HEK293 (cell line): ENCODE measurements around the gene RIN1.

Experiments
- KLF8 ChIP-seq: fragments of 450-650 bp; formaldehyde crosslinking; IDR thresholded peaks from 2 replicates; pipeline ENCODE4 v1.5.1; 2016; ENCODE audit warnings: missing biosample characterization, missing genetic modification characterization
- SALL2 ChIP-seq: fragments of 450-650 bp; formaldehyde crosslinking; IDR thresholded peaks from 2 replicates; pipeline ENCODE4 v1.5.0; 2017; ENCODE audit warnings: missing biosample characterization, mild to moderate bottlenecking, missing genetic modification characterization, borderline replicate concordance
- ZNF157 ChIP-seq: fragments of 450-650 bp; formaldehyde crosslinking; IDR thresholded peaks from 2 replicates; pipeline ENCODE4 v1.5.1; 2016; ENCODE audit warnings: missing biosample characterization, missing genetic modification characterization
- ZNF184 ChIP-seq: fragments of 450-650 bp; IDR thresholded peaks from 2 replicates; pipeline ENCODE4 v1.5.1; 2018; ENCODE audit warnings: missing biosample characterization, mild to moderate bottlenecking, missing genetic modification characterization
- ZNF48 ChIP-seq: fragments of 450-650 bp; formaldehyde crosslinking; IDR thresholded peaks from 2 replicates; pipeline ENCODE4 v1.5.1; 2016; ENCODE audit warnings: missing biosample characterization, missing genetic modification characterization
- ZNF530 ChIP-seq: fragments of 450-650 bp; formaldehyde crosslinking; IDR thresholded peaks from 2 replicates; pipeline ENCODE4 v1.5.1; 2016; ENCODE audit warnings: low read depth, missing biosample characterization, missing genetic modification characterization
- TF ChIP-seq, protein P1 (sequence below): IDR thresholded peaks from 2 replicates; pipeline ENCODE4 v1.6.1; 2011; ENCODE audit warnings: mild to moderate bottlenecking, low read depth, low read length, borderline replicate concordance
- TF ChIP-seq, protein P2 (sequence below): fragments of 450-650 bp; formaldehyde crosslinking; IDR thresholded peaks from 2 replicates; pipeline ENCODE4 v1.5.1; 2016; ENCODE audit warnings: missing biosample characterization, missing genetic modification characterization, low read depth
- TF ChIP-seq, protein P3 (sequence below): fragments of 450-650 bp; formaldehyde crosslinking; IDR thresholded peaks from 2 replicates; pipeline ENCODE4 v1.5.1; 2016; ENCODE audit warnings: missing biosample characterization, missing genetic modification characterization
- TF ChIP-seq, protein P4 (sequence below): fragments of 450-650 bp; formaldehyde crosslinking; IDR thresholded peaks from 2 replicates; pipeline ENCODE4 v1.5.1; 2017; ENCODE audit warnings: missing biosample characterization, missing genetic modification characterization

DNA sequence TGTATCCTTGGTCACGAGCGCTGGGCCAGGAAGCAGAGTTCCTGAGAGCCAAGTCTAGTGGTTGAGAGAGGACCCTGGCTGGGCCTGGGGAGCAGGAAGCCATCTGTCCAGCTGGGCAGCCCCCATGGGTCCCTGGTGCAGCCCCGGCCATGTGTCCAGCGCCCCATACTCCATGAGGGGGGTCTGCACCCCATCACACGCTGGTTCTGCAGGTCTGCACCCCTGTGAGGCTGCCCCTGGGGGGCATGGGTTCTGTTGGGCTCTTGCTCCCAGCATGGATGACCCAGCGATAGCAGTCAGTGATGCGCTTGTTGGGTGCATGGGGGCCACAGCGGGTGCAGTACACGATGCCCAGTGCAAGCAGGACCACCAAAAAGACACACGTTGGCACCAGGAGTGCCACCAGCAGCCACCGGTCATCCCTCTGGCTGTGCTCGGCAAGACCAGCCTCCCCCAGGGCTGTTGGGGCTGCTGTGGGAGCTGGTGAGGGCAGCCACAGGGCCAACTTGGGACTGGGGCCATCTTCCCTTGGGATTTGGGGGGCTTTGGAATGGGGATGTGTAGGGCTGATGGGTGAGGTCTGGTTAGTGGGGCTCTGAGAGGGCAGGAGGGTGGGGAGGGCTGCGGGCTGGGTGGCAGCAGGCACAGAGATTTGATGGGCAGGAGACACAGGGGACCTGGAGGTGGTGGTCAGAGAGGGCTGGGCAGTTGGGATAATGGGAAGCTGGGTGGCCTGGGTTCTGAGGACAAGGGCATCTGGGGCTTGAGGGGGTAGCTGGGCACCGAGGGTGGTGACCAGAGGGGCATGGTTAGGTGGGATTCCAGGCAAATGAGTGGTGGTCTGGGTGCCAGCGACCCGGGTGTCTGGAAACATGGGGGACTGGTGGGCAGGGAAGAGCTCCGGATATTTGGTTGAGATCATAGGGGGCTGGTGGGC lies 21.4 kb downstream of the RIN1 start:
- TF ChIP-seq ZNF530 (tag by site-specific recombination), result no peak
- TF ChIP-seq, protein P1, sequence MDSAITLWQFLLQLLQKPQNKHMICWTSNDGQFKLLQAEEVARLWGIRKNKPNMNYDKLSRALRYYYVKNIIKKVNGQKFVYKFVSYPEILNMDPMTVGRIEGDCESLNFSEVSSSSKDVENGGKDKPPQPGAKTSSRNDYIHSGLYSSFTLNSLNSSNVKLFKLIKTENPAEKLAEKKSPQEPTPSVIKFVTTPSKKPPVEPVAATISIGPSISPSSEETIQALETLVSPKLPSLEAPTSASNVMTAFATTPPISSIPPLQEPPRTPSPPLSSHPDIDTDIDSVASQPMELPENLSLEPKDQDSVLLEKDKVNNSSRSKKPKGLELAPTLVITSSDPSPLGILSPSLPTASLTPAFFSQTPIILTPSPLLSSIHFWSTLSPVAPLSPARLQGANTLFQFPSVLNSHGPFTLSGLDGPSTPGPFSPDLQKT, result no peak
- TF ChIP-seq, protein P2, sequence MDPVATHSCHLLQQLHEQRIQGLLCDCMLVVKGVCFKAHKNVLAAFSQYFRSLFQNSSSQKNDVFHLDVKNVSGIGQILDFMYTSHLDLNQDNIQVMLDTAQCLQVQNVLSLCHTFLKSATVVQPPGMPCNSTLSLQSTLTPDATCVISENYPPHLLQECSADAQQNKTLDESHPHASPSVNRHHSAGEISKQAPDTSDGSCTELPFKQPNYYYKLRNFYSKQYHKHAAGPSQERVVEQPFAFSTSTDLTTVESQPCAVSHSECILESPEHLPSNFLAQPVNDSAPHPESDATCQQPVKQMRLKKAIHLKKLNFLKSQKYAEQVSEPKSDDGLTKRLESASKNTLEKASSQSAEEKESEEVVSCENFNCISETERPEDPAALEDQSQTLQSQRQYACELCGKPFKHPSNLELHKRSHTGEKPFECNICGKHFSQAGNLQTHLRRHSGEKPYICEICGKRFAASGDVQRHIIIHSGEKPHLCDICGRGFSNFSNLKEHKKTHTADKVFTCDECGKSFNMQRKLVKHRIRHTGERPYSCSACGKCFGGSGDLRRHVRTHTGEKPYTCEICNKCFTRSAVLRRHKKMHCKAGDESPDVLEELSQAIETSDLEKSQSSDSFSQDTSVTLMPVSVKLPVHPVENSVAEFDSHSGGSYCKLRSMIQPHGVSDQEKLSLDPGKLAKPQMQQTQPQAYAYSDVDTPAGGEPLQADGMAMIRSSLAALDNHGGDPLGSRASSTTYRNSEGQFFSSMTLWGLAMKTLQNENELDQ (tag by site-specific recombination), result no peak
- TF ChIP-seq ZNF157, result no peak
- TF ChIP-seq ZNF48 (tag by site-specific recombination), result no peak
- TF ChIP-seq, protein P3, sequence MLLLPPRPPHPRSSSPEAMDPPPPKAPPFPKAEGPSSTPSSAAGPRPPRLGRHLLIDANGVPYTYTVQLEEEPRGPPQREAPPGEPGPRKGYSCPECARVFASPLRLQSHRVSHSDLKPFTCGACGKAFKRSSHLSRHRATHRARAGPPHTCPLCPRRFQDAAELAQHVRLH (tag by site-specific recombination), result no peak
- TF ChIP-seq SALL2 (tag by site-specific recombination), result no peak
- TF ChIP-seq KLF8 (tag by site-specific recombination), result no peak
- TF ChIP-seq ZNF184 (tag by site-specific recombination), result no peak
- TF ChIP-seq, protein P4, sequence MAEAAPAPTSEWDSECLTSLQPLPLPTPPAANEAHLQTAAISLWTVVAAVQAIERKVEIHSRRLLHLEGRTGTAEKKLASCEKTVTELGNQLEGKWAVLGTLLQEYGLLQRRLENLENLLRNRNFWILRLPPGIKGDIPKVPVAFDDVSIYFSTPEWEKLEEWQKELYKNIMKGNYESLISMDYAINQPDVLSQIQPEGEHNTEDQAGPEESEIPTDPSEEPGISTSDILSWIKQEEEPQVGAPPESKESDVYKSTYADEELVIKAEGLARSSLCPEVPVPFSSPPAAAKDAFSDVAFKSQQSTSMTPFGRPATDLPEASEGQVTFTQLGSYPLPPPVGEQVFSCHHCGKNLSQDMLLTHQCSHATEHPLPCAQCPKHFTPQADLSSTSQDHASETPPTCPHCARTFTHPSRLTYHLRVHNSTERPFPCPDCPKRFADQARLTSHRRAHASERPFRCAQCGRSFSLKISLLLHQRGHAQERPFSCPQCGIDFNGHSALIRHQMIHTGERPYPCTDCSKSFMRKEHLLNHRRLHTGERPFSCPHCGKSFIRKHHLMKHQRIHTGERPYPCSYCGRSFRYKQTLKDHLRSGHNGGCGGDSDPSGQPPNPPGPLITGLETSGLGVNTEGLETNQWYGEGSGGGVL (tag by site-specific recombination), result no peak
